H1 (cell line): Measurements from ENCODE around the gene PRTG. TPM values are rescaled to one million over a fixed set of nuclear protein-coding genes. Genes with fewer than 3 reads are reported as not detected.

Source experiments
- CTCF ChIA-PET: fragments of 300-600 bp; sonication (Branson Sonifier 250); formaldehyde crosslinking; loops from one replicate; lab custom pipeline; 2021; ENCODE audit not compliant: partially characterized antibody; lab: Charles Lee
- POLR2A ChIA-PET: fragments of 300-600 bp; sonication (Branson Sonifier 250); formaldehyde crosslinking; loops from one replicate; lab custom pipeline; 2021; ENCODE audit warnings: inconsistent platforms; ENCODE audit not compliant: partially characterized antibody; lab: Charles Lee
- DNase-seq, 2 experiments: peaks; one replicate each; pipeline versions ENCODE4 v3.0.0 to v3.0.0-alpha.2; 2010 to 2022; ENCODE audit warnings: low spot score in 2 of 2, low read depth in 1 of 2, mixed read lengths in 1 of 2
- FAIRE-seq: peaks from 2 replicates; lab custom pipeline; 2011; peaks lifted over from hg19 to GRCh38; lab: Jason Lieb, UNC
- H2AFZ ChIP-seq: 2 replicates; pipeline ENCODE4 v1.8.1; 2012; ENCODE audit warnings: low read length, inconsistent platforms
- H2AK5ac ChIP-seq: 2 replicates; pipeline ENCODE4 v1.6.1; 2013; ENCODE audit warnings: low read depth, low read length
- H2BK120ac ChIP-seq: replicated peaks from 2 replicates; pipeline ENCODE3; 2013; ENCODE audit warnings: low read depth, low read length, inconsistent platforms
- H2BK12ac ChIP-seq: 2 replicates; pipeline ENCODE4 v1.6.1; 2013; ENCODE audit warnings: low read depth, low read length
- H2BK15ac ChIP-seq: 2 replicates; pipeline ENCODE4 v1.6.1; 2013; ENCODE audit warnings: low read length
- H2BK20ac ChIP-seq: 2 replicates; pipeline ENCODE4 v1.6.1; 2013; ENCODE audit warnings: low read length
- H2BK5ac ChIP-seq: 2 replicates; pipeline ENCODE4 v1.6.1; 2013; ENCODE audit warnings: low read depth, low read length
- H3K14ac ChIP-seq: 2 replicates; pipeline ENCODE4 v1.6.1; 2013; ENCODE audit warnings: inconsistent platforms; ENCODE audit not compliant: insufficient read length
- H3K18ac ChIP-seq: 2 replicates; pipeline ENCODE4 v1.6.1; 2013; ENCODE audit warnings: low read length; ENCODE audit errors: extremely low read depth
- H3K23ac ChIP-seq: 2 replicates; pipeline ENCODE4 v1.6.1; 2013; ENCODE audit warnings: inconsistent platforms; ENCODE audit not compliant: insufficient read length
- H3K23me2 ChIP-seq: 2 replicates; pipeline ENCODE4 v1.6.1; 2013; ENCODE audit warnings: low read depth, low read length
- H3K27ac ChIP-seq: 2 replicates; pipeline ENCODE4 v1.6.1; 2011; ENCODE audit warnings: low read depth, low read length, inconsistent platforms
- H3K27me3 ChIP-seq, 4 experiments: replicated peaks in 1 of 4; 1 replicate in 1 of 4; 2 replicates in 3 of 4; pipeline versions ENCODE4 v1.6.1 to v1.8.1; 2011 to 2013; ENCODE audit warnings: low read length in 3 of 4, mild to moderate bottlenecking in 3 of 4, inconsistent platforms in 2 of 4, mixed read lengths in 2 of 4, moderate library complexity in 1 of 4; ENCODE audit not compliant: control insufficient read depth in 3 of 4, insufficient read depth in 3 of 4; ENCODE audit errors: extremely low read depth in 1 of 4
- H3K36me3 ChIP-seq, 4 experiments: 2 replicates each; pipeline versions ENCODE4 v1.6.1 to v1.8.1; 2011 to 2013; ENCODE audit warnings: mild to moderate bottlenecking in 4 of 4, low read length in 3 of 4, moderate library complexity in 2 of 4, control low read depth in 1 of 4, inconsistent platforms in 1 of 4; ENCODE audit not compliant: insufficient read depth in 4 of 4, control insufficient read depth in 2 of 4
- H3K4ac ChIP-seq: replicated peaks from 2 replicates; pipeline ENCODE3; 2013; ENCODE audit warnings: low read length, low read depth, mixed read lengths, inconsistent platforms; ENCODE audit not compliant: insufficient read length
- H3K4me1 ChIP-seq, 4 experiments: replicated peaks in 1 of 4; 1 replicate in 1 of 4; 2 replicates in 3 of 4; pipeline versions ENCODE4 v1.6.1 to v1.8.1; 2011 to 2013; ENCODE audit warnings: low read length in 3 of 4, inconsistent platforms in 2 of 4, mixed read lengths in 1 of 4; ENCODE audit not compliant: insufficient read depth in 4 of 4, control insufficient read depth in 3 of 4
- H3K4me2 ChIP-seq, 2 experiments: 2 replicates each; pipeline versions ENCODE4 v1.6.1 to v1.8.1; 2011 to 2013; ENCODE audit warnings: low read depth in 2 of 2, low read length in 2 of 2, control low read depth in 1 of 2, inconsistent platforms in 1 of 2, mild to moderate bottlenecking in 1 of 2; ENCODE audit not compliant: insufficient read depth in 1 of 2
- H3K4me3 ChIP-seq, 4 experiments: fragments of 200-600, 300-600 bp in 1 of 4; sonication (generic), shearing (Covaris generic), sonication (Bioruptor Twin) in 1 of 4; 2 replicates each; pipeline versions ENCODE4 v1.5.1 to v1.8.1; 2011 to 2016; ENCODE audit warnings: low read length in 4 of 4, low read depth in 3 of 4, control low read depth in 2 of 4, inconsistent platforms in 2 of 4, mild to moderate bottlenecking in 2 of 4, mixed read lengths in 1 of 4, moderate library complexity in 1 of 4; ENCODE audit not compliant: insufficient read depth in 2 of 4; ENCODE audit errors: extremely low read depth in 1 of 4
- H3K56ac ChIP-seq: replicated peaks from 2 replicates; pipeline ENCODE3; 2013; ENCODE audit warnings: low read depth, mild to moderate bottlenecking, mixed read lengths, low read length, inconsistent platforms; ENCODE audit not compliant: insufficient read length
- H3K79me1 ChIP-seq: 2 replicates; pipeline ENCODE4 v1.6.1; 2013; ENCODE audit warnings: low read depth, low read length, control low read depth
- H3K79me2 ChIP-seq, 2 experiments: 2 replicates each; pipeline versions ENCODE4 v1.6.1 to v1.8.1; 2012 to 2013; ENCODE audit warnings: low read length in 2 of 2, mild to moderate bottlenecking in 2 of 2, inconsistent platforms in 1 of 2; ENCODE audit not compliant: insufficient read depth in 2 of 2, control insufficient read depth in 1 of 2
- H3K9ac ChIP-seq, 4 experiments: replicated peaks in 1 of 4; 1 replicate in 1 of 4; 2 replicates in 3 of 4; pipeline versions ENCODE4 v1.6.1 to v1.8.1; 2011 to 2013; ENCODE audit warnings: low read depth in 3 of 4, low read length in 3 of 4, control low read depth in 2 of 4, mild to moderate bottlenecking in 2 of 4, moderate library complexity in 2 of 4, inconsistent platforms in 1 of 4; ENCODE audit errors: extremely low read depth in 1 of 4
- H3K9me3 ChIP-seq, 2 experiments: 2 replicates each; pipeline versions ENCODE4 v1.6.1 to v1.8.1; 2012 to 2013; ENCODE audit warnings: mild to moderate bottlenecking in 2 of 2, moderate library complexity in 2 of 2, control low read depth in 1 of 2, inconsistent platforms in 1 of 2, low read depth in 1 of 2, low read length in 1 of 2, mixed read lengths in 1 of 2; ENCODE audit not compliant: insufficient read depth in 2 of 2
- H4K20me1 ChIP-seq, 2 experiments: replicated peaks in 1 of 2; 2 replicates each; pipeline versions ENCODE3 to v1.8.1; 2011 to 2013; ENCODE audit warnings: inconsistent platforms in 2 of 2, low read length in 2 of 2, mild to moderate bottlenecking in 1 of 2; ENCODE audit not compliant: insufficient read depth in 2 of 2, control insufficient read depth in 1 of 2
- H4K5ac ChIP-seq: 2 replicates; pipeline ENCODE4 v1.6.1; 2013; ENCODE audit warnings: low read length, low read depth, mixed read lengths, inconsistent platforms; ENCODE audit not compliant: insufficient read length
- H4K8ac ChIP-seq: 2 replicates; pipeline ENCODE4 v1.8.0; 2013; ENCODE audit warnings: mild to moderate bottlenecking, moderate library complexity, low read length, inconsistent platforms; ENCODE audit not compliant: insufficient read depth; ENCODE audit errors: extremely low read depth
- H4K91ac ChIP-seq: replicated peaks from 2 replicates; pipeline ENCODE3; 2013; ENCODE audit warnings: low read length, mixed read lengths, inconsistent platforms; ENCODE audit not compliant: insufficient read length
- ASH2L ChIP-seq: fragments of 200-600, 300-600 bp; sonication (generic); IDR thresholded peaks from one replicate; pipeline ENCODE4 v1.7.1; 2017; ENCODE audit warnings: low read length
- CBX5 ChIP-seq: fragments of 300-800, 300-1000 bp; sonication (generic); IDR thresholded peaks from 2 replicates; pipeline ENCODE4 v1.7.1; 2016; ENCODE audit warnings: antibody characterized with exemption, low read length, low read depth
- EZH2 ChIP-seq: fragments of 200-600 bp; sonication (generic); IDR thresholded peaks from 2 replicates; pipeline ENCODE4 v1.7.1; 2012; ENCODE audit warnings: low read depth, mild to moderate bottlenecking, moderate library complexity, low read length, inconsistent platforms; ENCODE audit not compliant: severe bottlenecking
- WGBS, 2 experiments: shearing (Covaris generic) in 1 of 2; methylation state at CpG; one replicate each; pipeline versions ENCODE4 v1.1.6 to v1.1.7; 2013 to 2015; ENCODE audit warnings: low lambda C conversion rate in 2 of 2, mixed read lengths in 2 of 2, inconsistent platforms in 1 of 2, low coverage in 1 of 2, missing lambda C conversion rate in 1 of 2; ENCODE audit not compliant: insufficient replicate concordance in 2 of 2, insufficient coverage in 1 of 2, insufficient read length in 1 of 2; ENCODE audit errors: extremely low coverage in 1 of 2, missing lambda C conversion rate in 1 of 2; 5-methylcytosine and 5-hydroxymethylcytosine counted together
- polyA plus RNA-seq, 7 experiments: library from polyadenylated mRNA; depleted of rRNA in 3 of 7; stranded (reverse) in 5 of 7; unstranded in 2 of 7; fragments of >200 nt in 5 of 7; fragments of 200-250 nt in 2 of 7; gene quantifications; 1 replicate in 5 of 7; 2 replicates in 1 of 7; 4 replicates in 1 of 7; pipeline versions ENCODE4 v1.2.1 to v1.2.3, GENCODE V29; 2011 to 2013; ENCODE audit warnings: missing spikeins in 2 of 7, mixed read lengths in 2 of 7
- total RNA-seq: library from RNA; stranded (reverse); fragmentation: NEBNext Ultra II Directional; extraction: Animal tissue kit (Norgen Biotek cat#: 25700); gene quantifications from 2 replicates; pipeline ENCODE4 v1.2.1, GENCODE V29; 2021

Gene PRTG
- total and polyA plus RNA-seq, 2 of the 8 experiments (the other 6 are each of a cell fraction or from before 2014, with no cell fraction given) = 3.1 to 3.2 TPM

- 94% methylated on average over 8 of the region's 8 CpGs; no CpG with 5 or more reads in 1 of the 2 experiments for WGBS, 2 experiments
- TF ChIP-seq ASH2L (no peak), CBX5 (no peak), EZH2 (no peak)
Measured at GRCh38 chr15:55708720-55709119, 34.2 kb downstream of the PRTG start.

More at GRCh38 chr15:55708720-55709119, 34.2 kb downstream of the PRTG start:
- Histone ChIP-seq H2BK120ac (no peak overlapping the region), H2BK12ac (no peak overlapping the region), H3K14ac (no peak overlapping the region), H2AFZ (no peak overlapping the region), H4K91ac (no peak overlapping the region), H2BK20ac (no peak overlapping the region), H3K36me3 (no peaks in the 10 kb centered on the region), H3K4ac (no peak overlapping the region), H2BK15ac (no peak overlapping the region), H3K27me3 (no peaks in the 10 kb centered on the region; a peak in 1 of 7 replicates), H4K5ac (no peak overlapping the region), H3K56ac (no peak overlapping the region), H3K4me2 (no peak overlapping the region), H4K20me1 (peaks cover 0 to 1% of the 10 kb centered on the region in 2 experiments), H3K18ac (no peak overlapping the region), H3K4me1 (no peaks in the 10 kb centered on the region), H3K23me2 (no peaks in the 10 kb centered on the region), H2BK5ac (no peak overlapping the region), H2AK5ac (no peak overlapping the region), H3K9ac (no peak overlapping the region), H3K23ac (no peak overlapping the region), H3K79me1 (no peaks in the 10 kb centered on the region), H3K9me3 (0 out of 4 replicates have a peak, but pooled peaks cover 0 to 3% of the 10 kb centered on the region in 2 experiments), H3K27ac (no peak overlapping the region), H4K8ac (no peak overlapping the region), H3K79me2 (no peaks in the 10 kb centered on the region), H3K4me3 (no peak overlapping the region)
- DNase-seq (no peak), FAIRE-seq (no peak)
- ChIA-PET POLR2A (no interaction called here), CTCF (no interaction called here)
